Measurements from ENCODE around the gene CACNB3. TPM values are rescaled to one million over a fixed set of nuclear protein-coding genes. Genes with fewer than 3 reads are reported as not detected.
"Not testable (repeated sequence)": the region's sequence is repeated elsewhere in the genome, so short reads cannot be mapped to it uniquely, and the experiment has no call there.

CACNB3 gene
- total RNA-seq, 2 donors from 2014 or later = 17.8 to 30.5 TPM

- DNase-seq (ENCODE audit: low spot score) (no peak), ATAC-seq (ENCODE audit: insufficient number of reproducible peaks, low FRiP score, low read depth) (no peak)
- no peak overlapping the region for H3K27ac ChIP-seq
- peaks cover 53% of the 10 kb centered on the region for H3K36me3 ChIP-seq
- no peaks in the 10 kb centered on the region for H3K4me1 ChIP-seq (ENCODE audit: control insufficient read depth in 1 of 2, low read depth in 2 of 2)
- no peaks in the 10 kb centered on the region for H3K9me3 ChIP-seq
- no peak overlapping the region for H3K4me3 ChIP-seq
- TF ChIP-seq CTCF (IDR thresholded peaks at IDR 0.05) = no peak
- no peaks in the 10 kb centered on the region for H3K27me3 ChIP-seq (replicated peaks; ENCODE audit: insufficient read depth)
Measured at GRCh38 chr12:48828841-48829575, 10.7 kb downstream of the CACNB3 start.

- ATAC-seq (ENCODE audit: insufficient number of reproducible peaks, low FRiP score, low read depth) (no peak), DNase-seq (ENCODE audit: low spot score) (no peak)
- TF ChIP-seq CTCF (IDR thresholded peaks at IDR 0.05) = no peak
- peaks cover 67% of the 10 kb centered on the region for H3K36me3 ChIP-seq
- H3K4me1 ChIP-seq (ENCODE audit: control insufficient read depth in 1 of 2, low read depth in 2 of 2) = no peaks in the 10 kb centered on the region
- no peak overlapping the region for H3K27ac ChIP-seq
- no peaks in the 10 kb centered on the region for H3K9me3 ChIP-seq
- H3K27me3 ChIP-seq (replicated peaks; ENCODE audit: insufficient read depth) = no peaks in the 10 kb centered on the region
- H3K4me3 ChIP-seq = no peak overlapping the region
Measured at GRCh38 chr12:48831257-48831656, 13.0 kb downstream of the CACNB3 start.

- no peaks in the 10 kb centered on the region for H3K9me3 ChIP-seq
- H3K4me1 ChIP-seq (ENCODE audit: control insufficient read depth in 1 of 2, low read depth in 2 of 2) = no peaks in the 10 kb centered on the region
- TF ChIP-seq CTCF (IDR thresholded peaks at IDR 0.05) = no peak
- no peak for ATAC-seq (ENCODE audit: insufficient number of reproducible peaks, low FRiP score, low read depth)
- no peaks in the 10 kb centered on the region for H3K27me3 ChIP-seq (replicated peaks; ENCODE audit: insufficient read depth)
- peaks cover 79% of the 10 kb centered on the region for H3K36me3 ChIP-seq
- no peak overlapping the region for H3K27ac ChIP-seq
- no peak for DNase-seq (ENCODE audit: low spot score)
- H3K4me3 ChIP-seq = no peak overlapping the region
Measured at GRCh38 chr12:48832321-48833060, 14.2 kb downstream of the CACNB3 start.

- ATAC-seq (ENCODE audit: insufficient number of reproducible peaks, low FRiP score, low read depth) (no peak), DNase-seq (ENCODE audit: low spot score) (no peak)
- H3K36me3 ChIP-seq = peaks cover 71% of the 10 kb centered on the region
Measured at GRCh38 chr12:48838048-48838447, 19.8 kb downstream of the CACNB3 start.

GRCh38 chr12:48842021-48842420 is 23.7 kb downstream of the CACNB3 start:
- not testable (repeated sequence) for H3K4me3 ChIP-seq; H3K4me1 ChIP-seq (ENCODE audit: control insufficient read depth in 1 of 2, low read depth in 2 of 2); H3K9me3 ChIP-seq; H3K27me3 ChIP-seq (replicated peaks; ENCODE audit: insufficient read depth); DNase-seq (ENCODE audit: low spot score); H3K27ac ChIP-seq; ATAC-seq (ENCODE audit: insufficient number of reproducible peaks, low FRiP score, low read depth)
- peaks cover 58% of the 10 kb centered on the region for H3K36me3 ChIP-seq

More at GRCh38 chr12:48838048-48838447, 19.8 kb downstream of the CACNB3 start:
- no peak for TF ChIP-seq CTCF (IDR thresholded peaks at IDR 0.05)
- Histone ChIP-seq H3K27ac (no peak overlapping the region), H3K4me3 (no peak overlapping the region), H3K9me3 (no peaks in the 10 kb centered on the region), H3K4me1 (ENCODE audit: control insufficient read depth in 1 of 2, low read depth in 2 of 2) (no peaks in the 10 kb centered on the region), H3K27me3 (replicated peaks; ENCODE audit: insufficient read depth) (no peaks in the 10 kb centered on the region)
